ENCODE results near the gene TRAPPC13.

- TF ChIP-seq CTCF (IDR thresholded peaks at IDR 0.05) (no peak), EZH2 (IDR thresholded peaks at IDR 0.05) (no peak), EZH2phosphoT487 (IDR thresholded peaks at IDR 0.05) (no peak)
Measured at GRCh38 chr5:65682148-65682547, 57.3 kb downstream of the TRAPPC13 start.

All from neural progenitor cell (in vitro differentiated cells).